ENCODE measurements around the gene RNU2-63P. TPM values are rescaled to one million over a fixed set of nuclear protein-coding genes. Genes with fewer than 3 reads are reported as not detected.
"Not testable (repeated sequence)": the region's sequence is repeated elsewhere in the genome, so short reads cannot be mapped to it uniquely, and the experiment has no call there.

Gene RNU2-63P
- polyA plus RNA-seq (ENCODE audit: insufficient read length) = not detected

DNA sequence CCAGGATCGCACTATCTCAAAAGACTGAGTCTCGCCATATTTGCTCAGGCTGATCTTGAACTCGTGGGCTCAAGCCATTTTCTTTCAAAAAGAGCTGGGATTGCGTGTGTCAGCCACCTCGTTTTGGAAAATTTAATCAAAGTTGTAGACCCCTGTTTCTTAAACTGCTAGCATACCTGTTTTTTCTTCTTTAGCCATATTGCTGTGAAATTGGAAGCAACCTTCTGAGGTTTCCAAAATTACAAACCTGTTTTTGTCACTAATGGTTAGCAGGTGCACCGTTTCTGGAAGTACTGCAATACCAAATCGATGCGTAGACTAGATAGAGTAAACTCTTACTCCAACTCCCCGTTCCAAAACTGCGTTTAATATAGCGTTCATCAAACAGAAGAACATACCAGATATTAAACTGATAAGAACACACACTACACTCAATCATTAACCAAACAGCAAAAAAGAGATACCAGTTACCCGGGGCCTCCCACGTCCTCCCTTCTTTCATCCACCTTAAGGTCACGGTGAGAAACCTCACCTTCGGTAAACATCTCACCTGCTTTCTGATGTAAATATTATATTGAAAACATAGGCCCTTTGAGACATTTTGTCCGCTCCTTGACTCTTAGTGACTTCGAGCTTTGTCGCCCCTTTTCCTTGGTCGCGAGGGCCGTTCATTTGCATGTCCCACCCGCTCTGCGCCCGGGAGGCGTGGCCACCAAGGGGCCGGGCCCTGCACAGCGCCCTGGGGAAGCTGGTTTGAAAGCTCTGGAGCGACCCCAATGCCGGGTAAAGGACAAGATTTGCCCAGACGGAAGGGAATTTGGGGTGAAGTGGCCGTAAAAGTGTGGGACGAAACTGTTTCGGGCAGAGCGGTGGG lies at the start of gene RNU2-63P:
Gene RNU2-63P, minus strand, starts transcription at position 462 of the 874 bp plus-strand sequence.
- DNase-seq = peak; percentile 77

- DNase-seq = no peak
These were observed 44.9 kb upstream of the RNU2-63P start for GRCh38 chr2:88061295-88061694.

- DNase-seq = no peak
These were observed 44.5 kb upstream of the RNU2-63P start for GRCh38 chr2:88060907-88061275.

DNA sequence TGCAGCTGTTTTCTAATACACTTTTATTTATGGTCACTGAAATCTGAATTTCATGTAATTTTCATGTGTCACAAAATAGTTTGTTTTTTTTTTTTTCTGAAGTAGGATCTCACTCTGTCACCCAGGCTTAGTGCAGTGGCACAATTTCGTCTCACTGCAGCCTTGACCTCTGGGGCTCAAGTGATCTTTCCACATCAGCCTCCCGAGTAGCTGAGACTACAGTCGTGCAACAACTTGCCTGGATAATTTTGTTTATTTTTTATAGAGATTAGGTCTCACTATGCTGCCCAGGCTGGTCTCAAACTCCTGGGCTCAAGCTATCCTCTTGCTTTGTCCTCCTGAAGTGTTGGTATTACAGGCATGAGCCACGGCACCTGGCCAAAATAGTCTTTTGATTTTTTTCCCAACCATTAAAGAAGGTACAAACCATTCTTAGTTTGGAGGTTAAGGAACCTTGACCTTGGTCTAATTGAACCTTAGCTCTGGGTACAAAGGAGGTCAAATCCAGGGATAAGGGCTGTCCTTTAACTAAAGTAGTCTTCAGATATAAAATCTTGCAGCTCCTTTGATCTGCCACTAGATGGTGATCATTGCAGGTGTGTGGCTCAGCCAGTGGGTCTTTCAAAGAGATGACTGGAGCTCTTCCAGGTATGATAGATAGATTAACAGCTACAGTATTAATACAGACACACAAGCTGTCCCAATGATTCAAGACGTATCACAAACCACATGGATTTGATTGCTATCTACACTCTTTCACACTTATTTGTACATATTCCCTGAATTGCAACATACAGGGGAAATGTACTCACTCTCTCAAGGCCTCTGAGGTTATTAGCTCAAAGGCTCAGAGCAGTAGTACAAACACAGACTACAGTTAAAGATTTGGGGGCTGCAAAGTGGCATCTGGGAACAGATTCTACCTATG lies 43.9 kb upstream of the RNU2-63P start:
- no peak for DNase-seq

DNA sequence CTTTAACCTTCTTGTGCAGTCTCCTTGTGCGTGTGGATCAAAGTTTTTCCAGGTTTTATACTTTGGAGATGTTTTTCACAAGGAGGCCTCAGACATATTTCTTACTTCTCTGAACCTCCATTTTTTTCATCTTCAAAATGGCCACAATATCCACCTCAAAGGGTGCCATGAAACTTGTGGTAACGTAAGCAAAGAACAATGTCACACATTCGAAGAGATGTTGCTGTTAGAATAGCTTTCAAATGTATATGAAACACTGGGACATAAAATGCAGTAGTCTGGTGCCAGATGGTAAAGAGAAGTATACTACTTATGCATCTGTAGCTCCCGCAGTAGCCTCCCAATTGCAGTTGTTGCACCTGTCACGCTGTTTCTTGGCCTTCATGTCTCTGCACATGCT lies 41.8 kb upstream of the RNU2-63P start:
- no peak for DNase-seq

DNA sequence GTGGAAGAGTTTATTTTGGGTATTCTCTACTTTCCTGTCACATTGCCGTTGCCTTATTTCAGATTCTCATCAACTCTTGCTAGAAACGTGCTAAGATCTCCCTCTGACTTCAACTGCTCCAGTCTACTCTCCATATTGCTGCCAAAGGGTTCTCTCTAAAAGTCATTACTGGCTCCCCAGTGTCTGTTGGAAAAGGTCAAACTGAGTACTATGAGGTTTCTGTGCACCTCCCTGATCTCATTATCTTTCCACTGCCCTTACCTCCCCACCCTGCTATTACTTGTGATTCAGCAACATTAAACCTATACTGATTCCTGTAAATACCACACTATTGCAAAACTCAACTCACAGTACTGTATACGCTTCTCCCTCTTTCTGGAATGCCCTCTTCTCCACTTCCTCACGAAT lies 41.1 kb upstream of the RNU2-63P start:
- DNase-seq = no peak

DNA sequence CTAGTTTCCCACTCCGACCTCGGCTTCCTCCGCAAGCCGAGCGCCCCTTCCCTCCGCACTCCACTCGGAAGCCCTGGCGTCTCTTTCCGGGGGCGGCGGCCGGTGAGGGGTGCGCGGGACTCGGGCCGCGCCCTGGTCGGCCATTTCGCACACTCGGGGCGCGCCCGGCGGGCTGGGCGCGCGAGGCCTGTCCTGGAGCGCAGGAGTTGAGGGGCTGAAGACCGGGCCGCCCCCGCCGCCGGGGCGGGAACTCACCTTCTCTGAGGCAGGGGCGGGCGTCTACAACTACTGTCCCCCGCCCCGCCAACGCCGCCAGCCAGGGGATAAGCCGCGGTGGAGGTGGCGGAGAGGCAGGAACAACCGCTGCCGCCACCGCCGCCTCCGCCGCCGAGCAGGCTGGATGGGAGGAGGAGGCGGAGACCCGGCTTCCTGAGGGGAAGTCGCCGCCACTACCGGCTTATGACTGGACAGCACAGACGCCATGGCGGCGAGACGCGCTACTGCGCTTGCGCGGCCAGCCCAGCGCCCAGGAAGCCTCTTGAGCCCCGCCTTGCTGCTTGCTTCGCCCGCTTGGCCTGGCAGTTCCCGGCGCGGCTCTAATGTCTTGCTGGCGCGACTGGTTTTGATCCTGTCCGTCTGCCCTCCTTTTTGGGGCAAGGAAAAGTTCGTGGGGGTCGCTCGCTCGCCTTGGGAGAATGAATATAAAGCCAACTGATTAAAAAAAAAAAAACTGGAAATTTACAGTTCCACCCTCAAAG lies 39.2 kb upstream of the RNU2-63P start, which contains the start of gene KRCC1:
Gene KRCC1, minus strand, starts transcription at position 413 of the 758 bp plus-strand sequence. CDS start 27,220 bp downstream, outside the sequence.
- peak; percentile 97 for DNase-seq

DNA sequence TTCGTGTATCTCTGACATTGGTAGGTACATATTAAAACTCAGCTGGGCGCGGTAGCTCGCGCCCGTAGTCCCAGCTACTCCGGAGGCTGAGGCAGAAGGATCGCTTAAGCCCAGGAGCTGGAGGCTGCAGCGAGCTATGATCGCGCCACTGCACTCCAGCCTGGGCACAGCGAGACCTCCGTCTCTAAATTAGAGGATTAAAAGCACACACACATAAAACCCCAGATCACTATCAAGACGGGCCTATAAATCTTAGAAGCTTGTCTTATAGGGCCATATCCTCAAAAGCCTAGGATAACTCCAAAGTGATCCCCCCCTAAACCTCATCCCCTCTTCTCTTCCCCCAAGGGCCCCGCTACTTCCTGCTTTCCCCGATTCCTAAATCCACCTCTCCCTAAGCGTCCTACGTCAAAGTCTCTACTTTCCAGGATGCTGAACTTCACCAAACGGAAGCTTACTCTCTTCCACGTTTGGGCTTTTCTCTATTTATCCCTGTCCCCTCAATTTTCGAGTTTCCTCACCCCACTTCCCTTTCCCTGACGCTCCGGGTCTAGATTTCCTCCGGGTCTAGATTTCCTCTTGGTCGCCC lies 38.5 kb upstream of the RNU2-63P start:
- DNase-seq = peak; percentile 50

GRCh38 chr2:88053934-88054781 lies 37.8 kb upstream of the RNU2-63P start:
- no peak for DNase-seq

DNA sequence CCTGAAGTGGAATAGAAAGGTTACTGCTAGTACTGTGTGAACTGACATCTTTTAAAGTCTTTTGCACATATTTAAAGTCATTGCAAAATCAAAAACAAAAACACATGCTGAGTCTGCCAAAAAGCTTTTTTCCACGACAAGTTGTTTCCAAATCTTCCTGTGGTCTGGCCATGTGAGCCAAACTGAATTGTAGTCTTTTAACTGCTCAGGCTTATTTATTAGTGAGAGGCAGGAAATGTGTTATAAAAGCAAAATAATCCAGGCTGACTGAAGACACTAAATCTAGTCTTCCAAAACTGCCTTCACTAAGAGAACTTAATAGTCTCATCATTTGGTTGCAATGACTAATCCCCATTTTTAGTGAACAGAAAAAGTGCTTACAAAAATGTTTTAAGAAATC lies 36.9 kb upstream of the RNU2-63P start:
- peak; percentile 58 for DNase-seq

DNA sequence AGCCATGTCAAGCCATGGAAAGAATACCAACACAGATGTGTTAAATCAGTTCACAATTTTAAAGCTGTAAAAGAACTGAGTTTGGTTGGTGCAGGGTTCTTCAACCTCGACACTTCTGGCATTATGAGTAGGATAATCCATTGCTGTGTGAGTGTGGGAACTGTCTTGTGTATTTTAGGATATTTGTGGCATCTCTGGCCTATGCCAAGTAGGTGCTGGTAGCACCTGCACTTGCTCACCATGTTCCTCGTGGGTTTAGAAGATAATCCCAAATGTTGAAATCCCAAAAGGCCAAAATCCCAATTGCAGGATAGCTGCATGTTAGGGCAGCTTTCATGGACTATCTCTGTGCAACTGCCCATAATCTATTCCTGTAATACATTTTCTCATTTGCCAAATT lies 35.4 kb upstream of the RNU2-63P start:
- DNase-seq = no peak

GRCh38 chr2:88049622-88050021 lies 33.3 kb upstream of the RNU2-63P start:
- DNase-seq = no peak

DNA sequence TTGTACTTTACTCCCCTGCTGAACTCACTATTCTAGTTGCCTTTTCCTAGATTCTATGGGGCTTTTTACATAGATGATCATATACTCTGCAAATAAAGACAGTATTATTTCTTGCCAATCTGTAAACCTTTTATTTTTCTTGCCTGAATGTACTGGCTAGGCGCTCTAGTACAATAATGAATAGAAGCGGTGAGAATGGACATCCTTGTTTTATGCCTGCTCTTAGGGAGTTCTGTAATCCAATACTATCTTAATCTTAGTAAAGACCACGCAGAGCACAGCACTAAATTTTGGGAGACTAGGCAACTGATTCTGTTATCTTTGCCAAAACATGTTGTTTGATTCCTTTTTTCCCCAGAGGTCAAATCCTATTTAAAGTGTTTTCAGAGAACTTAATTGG lies 32.2 kb upstream of the RNU2-63P start:
- no peak for DNase-seq

GRCh38 chr2:88045561-88045960 lies 29.2 kb upstream of the RNU2-63P start:
- DNase-seq = not testable (repeated sequence)

DNA sequence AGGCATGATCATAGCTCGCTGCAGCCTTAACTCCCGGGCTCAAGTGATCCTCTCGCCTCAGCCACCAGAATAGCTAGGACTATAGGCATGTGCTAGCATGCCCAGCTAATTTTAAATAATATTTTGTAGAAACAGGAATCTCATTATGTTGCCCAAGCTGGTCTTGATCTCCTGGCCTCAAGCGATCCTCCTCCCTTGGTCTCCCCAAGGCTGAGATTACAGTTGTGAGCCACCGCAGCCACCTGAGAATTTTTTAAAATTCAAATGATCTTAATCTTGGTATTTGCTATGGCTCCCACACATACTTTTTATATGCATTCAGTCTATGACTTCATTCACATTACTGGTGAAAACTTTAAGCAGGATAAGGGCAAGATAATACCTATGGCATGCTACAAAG lies 26.1 kb upstream of the RNU2-63P start:
- DNase-seq = no peak

DNA sequence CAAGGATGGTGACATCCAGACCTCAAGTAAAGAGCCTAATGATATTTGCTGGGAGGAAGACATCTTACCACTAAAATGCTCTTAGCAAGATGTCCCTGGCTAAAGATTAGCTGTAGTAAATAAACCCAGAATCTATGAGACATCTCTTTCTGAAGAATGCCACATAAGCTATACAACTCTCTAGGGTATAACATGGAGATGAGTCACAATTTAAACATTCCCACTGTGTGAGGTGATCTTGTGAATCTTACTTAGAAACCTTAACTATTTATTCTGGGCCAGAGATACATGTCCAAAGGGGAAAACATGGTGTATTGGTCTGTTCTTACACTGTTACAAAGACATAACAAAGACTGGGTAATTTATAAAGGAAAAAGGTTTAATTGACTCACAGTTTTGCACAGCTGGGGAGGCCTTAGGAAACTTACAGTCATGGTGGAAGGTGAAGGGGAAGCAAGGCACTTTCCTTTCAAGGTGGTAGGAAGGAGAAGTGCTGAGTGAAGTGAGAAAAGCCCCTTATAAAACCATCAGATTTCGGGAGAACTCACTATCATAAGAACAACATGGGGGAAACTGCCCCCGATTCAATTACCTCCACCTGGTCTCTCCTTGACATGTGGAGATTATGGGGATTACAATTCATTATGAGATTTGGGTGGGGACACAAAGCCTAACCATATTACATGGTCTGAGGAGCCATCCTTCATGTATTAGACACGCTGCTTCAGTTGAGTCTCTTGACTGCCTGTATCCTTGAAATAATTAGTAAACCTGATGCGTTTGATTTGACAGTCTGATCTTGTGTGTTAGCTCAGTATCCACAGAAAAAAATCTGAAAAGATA lies 22.1 kb upstream of the RNU2-63P start:
- DNase-seq = no peak

DNA sequence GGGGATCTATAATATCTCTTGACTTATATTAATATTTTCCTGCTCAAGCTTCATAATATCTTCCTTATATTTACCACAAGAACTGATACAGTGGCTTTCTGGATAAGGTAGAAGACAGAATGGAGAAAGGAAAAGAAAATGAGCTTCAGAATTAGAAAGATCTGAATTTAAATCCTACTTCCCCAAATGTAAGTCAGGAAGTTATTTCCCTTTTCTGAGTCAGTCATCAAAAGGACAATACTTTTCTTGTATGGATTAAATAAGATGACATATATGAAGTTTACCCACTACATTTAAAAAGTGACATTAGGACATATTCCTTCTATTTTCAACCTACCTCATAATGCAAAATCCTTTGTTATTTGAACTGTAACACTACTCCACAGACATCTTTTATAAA lies 20.3 kb upstream of the RNU2-63P start:
- no peak for DNase-seq

GRCh38 chr2:88036182-88036581 lies 19.8 kb upstream of the RNU2-63P start:
- no peak for DNase-seq

GRCh38 chr2:88032070-88032702 lies 15.8 kb upstream of the RNU2-63P start:
- no peak for DNase-seq

DNA sequence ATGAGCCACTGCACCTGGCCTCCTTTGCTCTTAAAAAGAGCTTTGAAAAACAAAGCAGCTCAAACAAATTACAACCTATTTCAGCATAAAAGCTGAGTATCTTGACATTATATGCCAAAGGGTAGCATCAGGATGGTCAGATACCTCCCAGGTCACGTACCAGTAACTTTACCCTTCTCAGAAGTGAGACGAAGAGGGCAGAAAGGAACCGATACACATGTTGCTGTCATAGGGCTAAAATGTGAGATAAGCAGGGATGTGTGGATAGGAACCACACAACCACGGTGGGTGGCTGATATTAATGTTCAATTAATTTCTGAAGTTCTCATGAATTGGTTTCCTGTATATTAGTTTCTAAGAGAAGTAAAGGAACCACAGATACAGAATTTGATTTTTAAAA lies 12.6 kb upstream of the RNU2-63P start:
- no peak for DNase-seq
